Transverse colon (tissue), 4 donors: ENCODE measurements around the gene SPATA25.

ENCODE experiments used
- CTCF ChIP-seq, 5 experiments: fragments of 200-600 bp in 3 of 5; fragments of 450-650 bp in 2 of 5; sonication (generic) in 3 of 5; IDR thresholded peaks; 1 replicate in 2 of 5; 2 replicates in 3 of 5; pipeline ENCODE4 v1.5.1; 2016 to 2017; ENCODE audit warnings: antibody characterized with exemption in 5 of 5, inconsistent platforms in 3 of 5, mild to moderate bottlenecking in 2 of 5, moderate library complexity in 1 of 5
- POLR2A ChIP-seq: fragments of 450-650 bp; IDR thresholded peaks from one replicate; pipeline ENCODE4 v1.6.1; 2016; ENCODE audit warnings: antibody characterized with exemption, mild to moderate bottlenecking, moderate library complexity
- POLR2AphosphoS5 ChIP-seq, 3 donors: sonication (generic); formaldehyde crosslinking; IDR thresholded peaks; one replicate each; pipeline ENCODE4 v1.6.1; 2016; ENCODE audit warnings: antibody characterized with exemption in 3 of 3

- peak in 1 of 5 experiments; percentile 11 for TF ChIP-seq CTCF (IDR thresholded peaks at IDR 0.05)
- TF ChIP-seq POLR2AphosphoS5 (IDR thresholded peaks at IDR 0.05) = peak; percentile 97 to 100 (median 100)
- peak; percentile 95 for TF ChIP-seq POLR2A
Observed at GRCh38 chr20:45934586-45935415, 47.4 kb upstream of the SPATA25 start, which contains the start of gene PCIF1.
